Measurements from ENCODE around the gene JMJD6. TPM values are rescaled to one million over a fixed set of nuclear protein-coding genes. Genes with fewer than 3 reads are reported as not detected.

Gene JMJD6
- total and polyA plus RNA-seq, 9 of the 15 experiments (the other 6 are each of a cell fraction or from before 2014, with no cell fraction given): 2.5 to 52.3 (median 36.3) TPM

GRCh38 chr17:76689859-76690258 is 36.5 kb downstream of the JMJD6 start (continued):
- TF ChIP-seq PBX2 (CRISPR knock-in tag; IDR thresholded peaks at IDR 0.05; ENCODE audit: low read depth): no peak
- peak; percentile 93 for TF ChIP-seq PBX2 (tag; conservative IDR thresholded peaks at IDR 0.05; ENCODE audit: low read depth)
- no peak for TF ChIP-seq BRCA1 (IDR thresholded peaks at IDR 0.05)
- TF ChIP-seq BRCA1 (CRISPR knock-in tag; IDR thresholded peaks at IDR 0.05): no peak
- no peak for TF ChIP-seq PHTF2 (CRISPR knock-in tag; IDR thresholded peaks at IDR 0.05)
- TF ChIP-seq ZBTB5 (IDR thresholded peaks at IDR 0.05): no peak
- peak; percentile 43; the same call in 1 of the 2 replicates for TF ChIP-seq CXXC5 (CRISPR knock-in tag; IDR thresholded peaks at IDR 0.05)
- peak; percentile 26; the same call in 1 of the 2 replicates for TF ChIP-seq EP300 (IDR thresholded peaks at IDR 0.05; ENCODE audit: low read length)
- TF ChIP-seq USF2 (CRISPR knock-in tag; IDR thresholded peaks at IDR 0.05): peak; percentile 75
- no peak for TF ChIP-seq ZNF436 (CRISPR knock-in tag; IDR thresholded peaks at IDR 0.05)
- TF ChIP-seq CHD7 (IDR thresholded peaks at IDR 0.05; ENCODE audit: low read depth, low read length): no peak
